ENCODE data around the gene KTN1. TPM values are rescaled to one million over a fixed set of nuclear protein-coding genes. Genes with fewer than 3 reads are reported as not detected.

KTN1 gene
- polyA plus RNA-seq, 1 donor from 2014 or later: 95.0 TPM

- Histone ChIP-seq H3K4me2 (ENCODE audit: low read length) (no peak overlapping the region), H3K79me2 (replicated peaks; ENCODE audit: insufficient read depth, low read length) (no peaks in the 10 kb centered on the region), H3K27me3 (ENCODE audit: insufficient read depth, low read depth, low read length) (no peaks in the 10 kb centered on the region), H3K36me3 (ENCODE audit: insufficient read depth, low read length) (no peaks in the 10 kb centered on the region), H3F3A (ENCODE audit: insufficient read depth, low read length, poor library complexity, severe bottlenecking) (no peaks in the 10 kb centered on the region), H3K9me2 (ENCODE audit: insufficient read depth, low read length) (no peaks in the 10 kb centered on the region), H2AFZ (ENCODE audit: low read depth, low read length) (no peak overlapping the region), H3K27ac (ENCODE audit: low read length) (no peak overlapping the region), H4K20me1 (ENCODE audit: insufficient read depth) (no peaks in the 10 kb centered on the region), H3K9me3 (ENCODE audit: low read length) (no peaks in the 10 kb centered on the region), H3K9ac (ENCODE audit: low read length) (no peak overlapping the region), H3K4me3 (ENCODE audit: low read length) (no peak overlapping the region)
- TF ChIP-seq CTCF (IDR thresholded peaks at IDR 0.05; ENCODE audit: poor library complexity, severe bottlenecking) (no peak), TAF1 (IDR thresholded peaks at IDR 0.05; ENCODE audit: low read depth) (no peak), RAD21 (conservative IDR thresholded peaks at IDR 0.05) (no peak), REST (IDR thresholded peaks at IDR 0.05; ENCODE audit: borderline replicate concordance) (no peak), SMC3 (conservative IDR thresholded peaks at IDR 0.05; ENCODE audit: poor library complexity) (no peak), EP300 (conservative IDR thresholded peaks at IDR 0.05; ENCODE audit: poor library complexity, severe bottlenecking) (no peak), EZH2 (IDR thresholded peaks at IDR 0.05; ENCODE audit: borderline replicate concordance, insufficient read depth, low read length, poor library complexity, severe bottlenecking) (no peak), MXI1 (conservative IDR thresholded peaks at IDR 0.05; ENCODE audit: poor library complexity, severe bottlenecking) (no peak), POLR2AphosphoS5 (IDR thresholded peaks at IDR 0.05) (no peak)
Measured at GRCh38 chr14:55715889-55716288, 135.9 kb downstream of the KTN1 start.

GRCh38 chr14:55717621-55718020 is 137.6 kb downstream of the KTN1 start:
- H2AFZ ChIP-seq (ENCODE audit: low read depth, low read length): no peak overlapping the region
- no peaks in the 10 kb centered on the region for H3K36me3 ChIP-seq (ENCODE audit: insufficient read depth, low read length)
- H3K27me3 ChIP-seq (ENCODE audit: insufficient read depth, low read depth, low read length): no peaks in the 10 kb centered on the region
- H4K20me1 ChIP-seq (ENCODE audit: insufficient read depth): no peaks in the 10 kb centered on the region
- H3K9ac ChIP-seq (ENCODE audit: low read length): no peak overlapping the region
- no peaks in the 10 kb centered on the region for H3K9me2 ChIP-seq (ENCODE audit: insufficient read depth, low read length)
- H3K9me3 ChIP-seq (ENCODE audit: low read length): no peaks in the 10 kb centered on the region
- H3K27ac ChIP-seq (ENCODE audit: low read length): no peak overlapping the region
- H3K4me3 ChIP-seq (ENCODE audit: low read length): no peak overlapping the region
- no peak overlapping the region for H3K4me2 ChIP-seq (ENCODE audit: low read length)
- TF ChIP-seq CTCF (IDR thresholded peaks at IDR 0.05; ENCODE audit: poor library complexity, severe bottlenecking) (no peak), RAD21 (conservative IDR thresholded peaks at IDR 0.05) (no peak)
- H3K79me2 ChIP-seq (replicated peaks; ENCODE audit: insufficient read depth, low read length): no peaks in the 10 kb centered on the region
- no peaks in the 10 kb centered on the region for H3F3A ChIP-seq (ENCODE audit: insufficient read depth, low read length, poor library complexity, severe bottlenecking)

Measured in neural cell (in vitro differentiated cells).